K562 (cell line): ENCODE results near the gene ZNF346. TPM values are rescaled to one million over a fixed set of nuclear protein-coding genes. Genes with fewer than 3 reads are reported as not detected.

Source experiments
- ADNP ChIP-seq: fragments of 200-800 bp; sonication (Bioruptor generic); IDR thresholded peaks from 2 replicates; pipeline ENCODE4 v1.6.1; 2016; ENCODE audit warnings: missing genetic modification characterization, missing compliant biosample characterization
- CBFB ChIP-seq: sonication (generic); formaldehyde crosslinking; IDR thresholded peaks from 2 replicates; pipeline ENCODE4 v1.4.0; 2020; ENCODE audit warnings: mild to moderate bottlenecking, missing genetic modification reagents
- CBX3 ChIP-seq, 2 experiments: IDR thresholded peaks; 1 replicate in 1 of 2; 2 replicates in 1 of 2; pipeline ENCODE4 v1.6.1; 2012; ENCODE audit warnings: inconsistent platforms in 2 of 2, low read length in 2 of 2, borderline replicate concordance in 1 of 2, control low read depth in 1 of 2
- CEBPG ChIP-seq, 3 experiments: fragments of 200-800 bp in 1 of 3; sonication (Bioruptor generic) in 1 of 3; sonication (generic) in 1 of 3; formaldehyde crosslinking in 1 of 3; IDR thresholded peaks in 2 of 3; conservative IDR thresholded peaks in 1 of 3; 2 replicates each; pipeline versions ENCODE4 v1.6.1 to v1.8.0; 2016 to 2022; ENCODE audit warnings: missing compliant biosample characterization in 2 of 3, missing genetic modification characterization in 2 of 3, mild to moderate bottlenecking in 1 of 3, missing genetic modification reagents in 1 of 3
- CHD4 ChIP-seq: fragments of 200-600 bp; sonication (generic); IDR thresholded peaks from 3 replicates; pipeline ENCODE4 v1.6.1; 2012; ENCODE audit warnings: low read depth, mild to moderate bottlenecking, mixed read lengths, low read length, inconsistent platforms; ENCODE audit not compliant: insufficient read depth, insufficient replicate concordance, poor library complexity, severe bottlenecking
- ESRRA ChIP-seq: fragments of 450-650 bp; IDR thresholded peaks from 2 replicates; pipeline ENCODE4 v1.6.1; 2014; ENCODE audit warnings: low read depth, mild to moderate bottlenecking, moderate library complexity, borderline replicate concordance
- HCFC1 ChIP-seq: IDR thresholded peaks from 2 replicates; pipeline ENCODE4 v1.6.1; 2012; ENCODE audit warnings: low read depth, low read length, improper control_type of control experiment
- KDM1A ChIP-seq, 2 experiments: fragments of 450-650 bp; IDR thresholded peaks; 2 replicates each; pipeline ENCODE4 v1.6.1; 2016; ENCODE audit warnings: mild to moderate bottlenecking in 2 of 2
- POLR2A ChIP-seq: fragments of 450-650 bp; conservative IDR thresholded peaks from 2 replicates; pipeline ENCODE4 v1.6.1; 2016
- TAF7 ChIP-seq: fragments of 450-650 bp; IDR thresholded peaks from 2 replicates; pipeline ENCODE4 v1.6.1; 2016; ENCODE audit warnings: missing genetic modification characterization, missing compliant biosample characterization
- TARDBP ChIP-seq: fragments of 450-650 bp; IDR thresholded peaks from 2 replicates; pipeline ENCODE4 v1.6.1; 2016
- ZFX ChIP-seq: sonication (generic); formaldehyde crosslinking; IDR thresholded peaks from 2 replicates; pipeline ENCODE4 v1.8.0; 2022; ENCODE audit warnings: mild to moderate bottlenecking, missing genetic modification reagents, moderate library complexity
- ZNF121 ChIP-seq: sonication (generic); formaldehyde crosslinking; conservative IDR thresholded peaks from 2 replicates; pipeline ENCODE4 v1.8.0; 2022; ENCODE audit warnings: missing genetic modification reagents
- ZNF644 ChIP-seq: fragments of 200-800 bp; sonication (Bioruptor generic); IDR thresholded peaks from 2 replicates; pipeline ENCODE4 v1.6.1; 2016; ENCODE audit warnings: low read depth, missing genetic modification characterization, missing compliant biosample characterization
- polyA plus RNA-seq, 8 experiments: library from polyadenylated mRNA; depleted of rRNA in 4 of 8; stranded (reverse) in 5 of 8; unstranded in 3 of 8; fragments of >200 nt; fragmentation: Nextera tagmentation in 2 of 8; fragmentation: Illumina TruSeq in 1 of 8; extraction: Ambion mirVana in 2 of 8; extraction: Trizol in 1 of 8; gene quantifications; 2 replicates each; pipeline versions ENCODE4 v1.2.1 to v1.2.3, GENCODE V29; 2011 to 2014; ENCODE audit warnings: inconsistent platforms in 1 of 8, missing spikeins in 1 of 8
- total RNA-seq, 7 experiments: library from RNA; depleted of rRNA in 6 of 7; stranded (reverse); fragments of >200 nt in 6 of 7; fragmentation: Illumina TruSeq in 2 of 7; extraction: Trizol in 2 of 7; gene quantifications; 2 replicates each; pipeline versions ENCODE4 v1.2.1 to v1.2.3, GENCODE V29; 2011 to 2021; ENCODE audit warnings: low replicate concordance in 1 of 7
- TF ChIP-seq, protein P1 (sequence below): fragments of 200-800 bp; sonication (Bioruptor generic); IDR thresholded peaks from 2 replicates; pipeline ENCODE4 v1.6.1; 2017; ENCODE audit warnings: missing genetic modification characterization, missing compliant biosample characterization
- TF ChIP-seq, protein P2 (sequence below): sonication (generic); formaldehyde crosslinking; IDR thresholded peaks from 2 replicates; pipeline ENCODE4 v1.9.0; 2022; ENCODE audit warnings: mild to moderate bottlenecking, missing genetic modification reagents
- TF ChIP-seq, protein P3 (sequence below): fragments of 200-800 bp; sonication (Bioruptor generic); IDR thresholded peaks from 2 replicates; pipeline ENCODE4 v1.6.1; 2016; ENCODE audit warnings: missing genetic modification characterization, missing compliant biosample characterization
- TF ChIP-seq, protein P4 (sequence below): fragments of 450-650 bp; IDR thresholded peaks from 2 replicates; pipeline ENCODE4 v1.6.1; 2016; ENCODE audit warnings: antibody characterized with exemption

Gene ZNF346
- total and polyA plus RNA-seq, 9 of the 15 experiments (the other 6 are each of a cell fraction or from before 2014, with no cell fraction given) = 5.0 to 25.1 (median 20.1) TPM

DNA sequence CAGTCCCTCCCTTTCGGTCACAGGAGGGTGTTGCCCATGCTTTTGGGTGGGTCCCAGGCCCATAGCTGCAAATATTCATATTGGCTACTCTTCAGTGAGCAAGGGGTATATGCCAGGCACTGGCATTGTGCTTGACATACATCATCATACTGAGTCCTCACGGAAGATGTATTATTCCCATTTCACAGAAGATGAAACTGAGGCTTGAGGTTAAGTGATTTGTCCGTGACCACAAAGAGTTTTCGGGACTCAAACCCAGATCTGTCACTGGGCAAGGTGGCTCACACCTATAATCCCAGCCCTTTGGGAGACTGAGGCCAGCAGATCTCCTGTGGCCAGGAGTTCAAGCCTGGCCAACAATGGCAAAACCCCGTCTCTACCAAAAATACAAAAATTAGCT, 57.8 kb downstream of the ZNF346 start (continued):
- TF ChIP-seq ZNF644 (tag) (no peak), ZNF121 (CRISPR knock-in tag) (no peak), CHD4 (peak; percentile 40), ADNP (tag) (peak; percentile 64; the same call in 1 of the 2 replicates), ESRRA (peak; percentile 73), HCFC1 (no peak), CBX3 (IDR thresholded peaks at IDR 0.05; ENCODE audit: borderline replicate concordance in 1 of 2, low read length in 2 of 2) (no peak), TARDBP (no peak), TAF7 (no peak), ZFX (CRISPR knock-in tag) (no peak), CBFB (CRISPR knock-in tag) (no peak), POLR2A (no peak), KDM1A (IDR thresholded peaks at IDR 0.05) (peak; percentile 18 to 71; a peak in 2 of 4 replicates), CEBPG (CRISPR knock-in tag; IDR thresholded peaks at IDR 0.05) (no peak), CEBPG (tag; conservative IDR thresholded peaks at IDR 0.05 in 1 of 2, IDR thresholded peaks at IDR 0.05 in 1 of 2) (no peak)
- TF ChIP-seq, protein P1, sequence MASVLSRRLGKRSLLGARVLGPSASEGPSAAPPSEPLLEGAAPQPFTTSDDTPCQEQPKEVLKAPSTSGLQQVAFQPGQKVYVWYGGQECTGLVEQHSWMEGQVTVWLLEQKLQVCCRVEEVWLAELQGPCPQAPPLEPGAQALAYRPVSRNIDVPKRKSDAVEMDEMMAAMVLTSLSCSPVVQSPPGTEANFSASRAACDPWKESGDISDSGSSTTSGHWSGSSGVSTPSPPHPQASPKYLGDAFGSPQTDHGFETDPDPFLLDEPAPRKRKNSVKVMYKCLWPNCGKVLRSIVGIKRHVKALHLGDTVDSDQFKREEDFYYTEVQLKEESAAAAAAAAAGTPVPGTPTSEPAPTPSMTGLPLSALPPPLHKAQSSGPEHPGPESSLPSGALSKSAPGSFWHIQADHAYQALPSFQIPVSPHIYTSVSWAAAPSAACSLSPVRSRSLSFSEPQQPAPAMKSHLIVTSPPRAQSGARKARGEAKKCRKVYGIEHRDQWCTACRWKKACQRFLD (CRISPR knock-in tag) = no peak
- TF ChIP-seq, protein P2, sequence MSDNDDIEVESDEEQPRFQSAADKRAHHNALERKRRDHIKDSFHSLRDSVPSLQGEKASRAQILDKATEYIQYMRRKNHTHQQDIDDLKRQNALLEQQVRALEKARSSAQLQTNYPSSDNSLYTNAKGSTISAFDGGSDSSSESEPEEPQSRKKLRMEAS (CRISPR knock-in tag) = no peak
- TF ChIP-seq, protein P3, sequence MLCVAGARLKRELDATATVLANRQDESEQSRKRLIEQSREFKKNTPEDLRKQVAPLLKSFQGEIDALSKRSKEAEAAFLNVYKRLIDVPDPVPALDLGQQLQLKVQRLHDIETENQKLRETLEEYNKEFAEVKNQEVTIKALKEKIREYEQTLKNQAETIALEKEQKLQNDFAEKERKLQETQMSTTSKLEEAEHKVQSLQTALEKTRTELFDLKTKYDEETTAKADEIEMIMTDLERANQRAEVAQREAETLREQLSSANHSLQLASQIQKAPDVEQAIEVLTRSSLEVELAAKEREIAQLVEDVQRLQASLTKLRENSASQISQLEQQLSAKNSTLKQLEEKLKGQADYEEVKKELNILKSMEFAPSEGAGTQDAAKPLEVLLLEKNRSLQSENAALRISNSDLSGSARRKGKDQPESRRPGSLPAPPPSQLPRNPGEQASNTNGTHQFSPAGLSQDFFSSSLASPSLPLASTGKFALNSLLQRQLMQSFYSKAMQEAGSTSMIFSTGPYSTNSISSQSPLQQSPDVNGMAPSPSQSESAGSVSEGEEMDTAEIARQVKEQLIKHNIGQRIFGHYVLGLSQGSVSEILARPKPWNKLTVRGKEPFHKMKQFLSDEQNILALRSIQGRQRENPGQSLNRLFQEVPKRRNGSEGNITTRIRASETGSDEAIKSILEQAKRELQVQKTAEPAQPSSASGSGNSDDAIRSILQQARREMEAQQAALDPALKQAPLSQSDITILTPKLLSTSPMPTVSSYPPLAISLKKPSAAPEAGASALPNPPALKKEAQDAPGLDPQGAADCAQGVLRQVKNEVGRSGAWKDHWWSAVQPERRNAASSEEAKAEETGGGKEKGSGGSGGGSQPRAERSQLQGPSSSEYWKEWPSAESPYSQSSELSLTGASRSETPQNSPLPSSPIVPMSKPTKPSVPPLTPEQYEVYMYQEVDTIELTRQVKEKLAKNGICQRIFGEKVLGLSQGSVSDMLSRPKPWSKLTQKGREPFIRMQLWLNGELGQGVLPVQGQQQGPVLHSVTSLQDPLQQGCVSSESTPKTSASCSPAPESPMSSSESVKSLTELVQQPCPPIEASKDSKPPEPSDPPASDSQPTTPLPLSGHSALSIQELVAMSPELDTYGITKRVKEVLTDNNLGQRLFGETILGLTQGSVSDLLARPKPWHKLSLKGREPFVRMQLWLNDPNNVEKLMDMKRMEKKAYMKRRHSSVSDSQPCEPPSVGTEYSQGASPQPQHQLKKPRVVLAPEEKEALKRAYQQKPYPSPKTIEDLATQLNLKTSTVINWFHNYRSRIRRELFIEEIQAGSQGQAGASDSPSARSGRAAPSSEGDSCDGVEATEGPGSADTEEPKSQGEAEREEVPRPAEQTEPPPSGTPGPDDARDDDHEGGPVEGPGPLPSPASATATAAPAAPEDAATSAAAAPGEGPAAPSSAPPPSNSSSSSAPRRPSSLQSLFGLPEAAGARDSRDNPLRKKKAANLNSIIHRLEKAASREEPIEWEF = no peak
- TF ChIP-seq, protein P4, sequence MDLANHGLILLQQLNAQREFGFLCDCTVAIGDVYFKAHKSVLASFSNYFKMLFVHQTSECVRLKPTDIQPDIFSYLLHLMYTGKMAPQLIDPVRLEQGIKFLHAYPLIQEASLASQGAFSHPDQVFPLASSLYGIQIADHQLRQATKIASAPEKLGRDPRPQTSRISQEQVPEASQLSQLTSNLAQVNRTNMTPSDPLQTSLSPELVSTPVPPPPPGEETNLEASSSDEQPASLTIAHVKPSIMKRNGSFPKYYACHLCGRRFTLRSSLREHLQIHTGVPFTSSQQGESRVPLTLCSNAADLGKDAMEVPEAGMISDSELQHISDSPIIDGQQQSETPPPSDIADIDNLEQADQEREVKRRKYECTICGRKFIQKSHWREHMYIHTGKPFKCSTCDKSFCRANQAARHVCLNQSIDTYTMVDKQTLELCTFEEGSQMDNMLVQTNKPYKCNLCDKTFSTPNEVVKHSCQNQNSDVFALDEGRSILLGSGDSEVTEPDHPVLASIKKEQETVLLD = no peak
